ENCODE measurements around the gene MAN1C1. TPM values are rescaled to one million over a fixed set of nuclear protein-coding genes. Genes with fewer than 3 reads are reported as not detected.

Gene MAN1C1
- total RNA-seq, 2 donors from 2014 or later, result 22.8 to 34.4 TPM

- TF ChIP-seq POLR2A (IDR thresholded peaks at IDR 0.05) (no peak), POLR2AphosphoS5 (IDR thresholded peaks at IDR 0.05) (no peak), CTCF (IDR thresholded peaks at IDR 0.05) (no peak)
- peaks cover 33% of the 10 kb centered on the region for H3K4me1 ChIP-seq (replicated peaks)
- DNase-seq (ENCODE audit: low spot score), result no peak
- no peak overlapping the region for H3K4me3 ChIP-seq
- H3K36me3 ChIP-seq, result no peaks in the 10 kb centered on the region
- H3K27me3 ChIP-seq (replicated peaks; ENCODE audit: insufficient read depth), result no peaks in the 10 kb centered on the region
- 84% methylated on average over 15 of the region's 15 CpGs for WGBS
- intact Hi-C loops (cut with DNase I), result loop anchor here (5.0 to 10.0 kb wide), 3 partner anchors 192 to 400 kb away; partner anchors contain the start of genes LDLRAP1 and PAFAH2
- H3K27ac ChIP-seq, result peak overlapping the region; percentile 0 to 27
- no peaks in the 10 kb centered on the region for H3K9me3 ChIP-seq
These were observed 188.6 kb downstream of the MAN1C1 start for GRCh38 chr1:25804964-25805862.

- peaks cover 30% of the 10 kb centered on the region for H3K4me1 ChIP-seq (replicated peaks)
- no peak for DNase-seq (ENCODE audit: low spot score)
- WGBS, result 35% methylated on average over 3 of the region's 3 CpGs
- H3K27me3 ChIP-seq (replicated peaks; ENCODE audit: insufficient read depth), result no peaks in the 10 kb centered on the region
- no peak for TF ChIP-seq POLR2A (IDR thresholded peaks at IDR 0.05)
- no peak for TF ChIP-seq CTCF (IDR thresholded peaks at IDR 0.05)
- no peak for TF ChIP-seq POLR2AphosphoS5 (IDR thresholded peaks at IDR 0.05)
- no peak overlapping the region for H3K4me3 ChIP-seq
- no peaks in the 10 kb centered on the region for H3K36me3 ChIP-seq
- peak overlapping the region; percentile 0 to 22 for H3K27ac ChIP-seq
- intact Hi-C loops (cut with DNase I), result loop anchor here (5.0 to 10.0 kb wide), 2 partner anchors 264 to 401 kb away; partner anchors contain the start of gene LDLRAP1
- H3K9me3 ChIP-seq, result no peaks in the 10 kb centered on the region
These were observed 189.3 kb downstream of the MAN1C1 start for GRCh38 chr1:25805863-25806225.

DNA sequence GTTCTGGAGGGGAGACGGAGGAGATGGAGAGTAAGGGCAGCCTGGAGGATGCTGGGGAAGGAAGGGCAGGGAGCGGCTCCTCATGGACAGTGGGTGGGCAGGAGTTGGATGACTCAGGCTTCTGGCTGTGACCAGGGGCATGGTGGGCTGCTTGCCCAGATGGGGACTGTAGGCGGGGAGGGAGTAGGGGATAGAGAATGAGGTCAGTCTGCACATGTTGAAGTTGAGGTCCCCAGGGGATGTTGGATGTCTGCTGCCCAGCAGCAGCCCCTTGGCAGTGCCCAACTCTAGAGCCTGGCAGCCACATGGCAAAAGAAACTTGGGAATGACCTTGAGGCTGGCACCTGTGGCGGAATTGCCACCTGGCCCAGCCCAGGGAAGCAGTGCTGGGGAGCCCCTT lies 189.8 kb downstream of the MAN1C1 start:
- TF ChIP-seq CTCF (IDR thresholded peaks at IDR 0.05), result no peak
- no peak for TF ChIP-seq POLR2AphosphoS5 (IDR thresholded peaks at IDR 0.05)
- TF ChIP-seq POLR2A (IDR thresholded peaks at IDR 0.05), result no peak
- DNase-seq (ENCODE audit: low spot score), result no peak
- Histone ChIP-seq H3K27me3 (replicated peaks; ENCODE audit: insufficient read depth) (no peaks in the 10 kb centered on the region), H3K36me3 (no peaks in the 10 kb centered on the region), H3K27ac (peak overlapping the region; percentile 0 to 22), H3K4me3 (no peak overlapping the region), H3K9me3 (no peaks in the 10 kb centered on the region), H3K4me1 (replicated peaks) (peaks cover 24% of the 10 kb centered on the region)
- intact Hi-C loops (cut with DNase I), result loop anchor here (5.0 to 10.0 kb wide), 2 partner anchors 264 to 402 kb away; partner anchors contain the start of gene LDLRAP1
- WGBS, result 80% methylated on average over 4 of the region's 4 CpGs

GRCh38 chr1:25807480-25808390 lies 191.1 kb downstream of the MAN1C1 start:
- WGBS, result 82% methylated on average over 20 of the region's 20 CpGs
- peaks cover 19% of the 10 kb centered on the region for H3K4me1 ChIP-seq (replicated peaks)
- peak overlapping the region in 1 of 2 donors; percentile 39 for H3K27ac ChIP-seq
- H3K9me3 ChIP-seq, result no peaks in the 10 kb centered on the region
- no peaks in the 10 kb centered on the region for H3K36me3 ChIP-seq
- H3K27me3 ChIP-seq (replicated peaks; ENCODE audit: insufficient read depth), result no peaks in the 10 kb centered on the region
- no peak overlapping the region for H3K4me3 ChIP-seq
- no peak for DNase-seq (ENCODE audit: low spot score)
- TF ChIP-seq POLR2A (IDR thresholded peaks at IDR 0.05) (no peak), POLR2AphosphoS5 (IDR thresholded peaks at IDR 0.05) (no peak), CTCF (IDR thresholded peaks at IDR 0.05) (no peak)
- intact Hi-C loops (cut with DNase I), result loop anchor here (5.0 to 10.0 kb wide), 2 partner anchors 265 to 403 kb away; partner anchors contain the start of gene LDLRAP1
